ENCODE measurements around the gene NRTN. TPM values are rescaled to one million over a fixed set of nuclear protein-coding genes. Genes with fewer than 3 reads are reported as not detected.

NRTN gene
- total RNA-seq, 1 donor from 2014 or later, result 0.23 TPM

- no peak overlapping the region for H3K27ac Mint-ChIP-seq
- H3K36me3 Mint-ChIP-seq (ENCODE audit: low read depth), result no peaks in the 10 kb centered on the region
- H3K4me3 Mint-ChIP-seq, result no peak overlapping the region
- intact Hi-C loops (cut with micrococcal nuclease), result no loop called here
- no peak for DNase-seq (ENCODE audit: low spot score)
- H3K9me3 Mint-ChIP-seq, result no peaks in the 10 kb centered on the region
- peaks cover 12% of the 10 kb centered on the region for H3K27me3 Mint-ChIP-seq (ENCODE audit: insufficient read depth)
- H3K4me1 Mint-ChIP-seq (ENCODE audit: low read depth), result peaks cover 2% of the 10 kb centered on the region
These were observed 6.6 kb upstream of the NRTN start for GRCh38 chr19:5798244-5798643.

GRCh38 chr19:5799247-5800241, 5.3 kb upstream of the NRTN start:
- no peaks in the 10 kb centered on the region for H3K9me3 Mint-ChIP-seq
- peaks cover 12% of the 10 kb centered on the region for H3K4me1 Mint-ChIP-seq (ENCODE audit: low read depth)
- intact Hi-C loops (cut with micrococcal nuclease), result loop anchor here (10.0 kb wide), 1 partner anchor 165 kb away; no protein-coding TSS in a partner anchor
- H3K27me3 Mint-ChIP-seq (ENCODE audit: insufficient read depth), result peaks cover 20% of the 10 kb centered on the region
- H3K4me3 Mint-ChIP-seq, result no peak overlapping the region
- DNase-seq (ENCODE audit: low spot score), result no peak
- no peaks in the 10 kb centered on the region for H3K36me3 Mint-ChIP-seq (ENCODE audit: low read depth)
- H3K27ac Mint-ChIP-seq, result no peak overlapping the region

- intact Hi-C loops (cut with micrococcal nuclease), result loop anchor here (10.0 kb wide), 1 partner anchor 164 kb away; no protein-coding TSS in a partner anchor
These were observed 4.3 kb upstream of the NRTN start for GRCh38 chr19:5800361-5801270.

GRCh38 chr19:5801796-5802619, 2.9 kb upstream of the NRTN start:
- Mint-ChIP-seq H3K27me3 (ENCODE audit: insufficient read depth) (peaks cover 34% of the 10 kb centered on the region), H3K9me3 (no peaks in the 10 kb centered on the region), H3K4me3 (no peak overlapping the region), H3K27ac (no peak overlapping the region), H3K4me1 (ENCODE audit: low read depth) (peaks cover 13% of the 10 kb centered on the region), H3K36me3 (ENCODE audit: low read depth) (no peaks in the 10 kb centered on the region)
- DNase-seq (ENCODE audit: low spot score), result no peak
- intact Hi-C loops (cut with micrococcal nuclease), result loop anchor here (10.0 kb wide), 1 partner anchor 163 kb away; no protein-coding TSS in a partner anchor

More at GRCh38 chr19:5800361-5801270, 4.3 kb upstream of the NRTN start:
- no peak for DNase-seq (ENCODE audit: low spot score)
- no peak overlapping the region for H3K4me3 Mint-ChIP-seq
- peaks cover 13% of the 10 kb centered on the region for H3K4me1 Mint-ChIP-seq (ENCODE audit: low read depth)
- no peaks in the 10 kb centered on the region for H3K36me3 Mint-ChIP-seq (ENCODE audit: low read depth)
- no peak overlapping the region for H3K27ac Mint-ChIP-seq
- H3K9me3 Mint-ChIP-seq, result no peaks in the 10 kb centered on the region
- H3K27me3 Mint-ChIP-seq (ENCODE audit: insufficient read depth), result peaks cover 24% of the 10 kb centered on the region

- DNase-seq (ENCODE audit: low spot score), result no peak
- no peaks in the 10 kb centered on the region for H3K9me3 Mint-ChIP-seq
- peaks cover 13% of the 10 kb centered on the region for H3K4me1 Mint-ChIP-seq (ENCODE audit: low read depth)
- peak overlapping the region; percentile 12 for H3K27ac Mint-ChIP-seq
- H3K27me3 Mint-ChIP-seq (ENCODE audit: insufficient read depth), result peaks cover 39% of the 10 kb centered on the region
- intact Hi-C loops (cut with micrococcal nuclease), result loop anchor here (10.0 kb wide), 1 partner anchor 161 kb away; no protein-coding TSS in a partner anchor
- H3K4me3 Mint-ChIP-seq, result peak overlapping the region; percentile 80
- H3K36me3 Mint-ChIP-seq (ENCODE audit: low read depth), result no peaks in the 10 kb centered on the region
These were observed 1.5 kb upstream of the NRTN start for GRCh38 chr19:5803441-5803751.

GRCh38 chr19:5803752-5804515, 933 bp upstream of the NRTN start:
- intact Hi-C loops (cut with micrococcal nuclease), result loop anchor here (1.0 to 10.0 kb wide), 5 partner anchors 14 to 218 kb away; partner anchors contain the start of gene VMAC
- H3K36me3 Mint-ChIP-seq (ENCODE audit: low read depth), result no peaks in the 10 kb centered on the region
- H3K27me3 Mint-ChIP-seq (ENCODE audit: insufficient read depth), result peaks cover 35% of the 10 kb centered on the region
- H3K9me3 Mint-ChIP-seq, result no peaks in the 10 kb centered on the region
- peaks cover 13% of the 10 kb centered on the region for H3K4me1 Mint-ChIP-seq (ENCODE audit: low read depth)
- peak; percentile 92 for DNase-seq (ENCODE audit: low spot score)
- peak overlapping the region; percentile 80 for H3K4me3 Mint-ChIP-seq
- H3K27ac Mint-ChIP-seq, result peak overlapping the region; percentile 63

GRCh38 chr19:5805462-5806132, 730 bp downstream of the NRTN start:
- peak; percentile 29 for DNase-seq (ENCODE audit: low spot score)
- Mint-ChIP-seq H3K9me3 (no peaks in the 10 kb centered on the region), H3K27ac (peak overlapping the region; percentile 23), H3K4me1 (ENCODE audit: low read depth) (peaks cover 13% of the 10 kb centered on the region), H3K4me3 (peak overlapping the region; percentile 30), H3K27me3 (ENCODE audit: insufficient read depth) (peaks cover 32% of the 10 kb centered on the region), H3K36me3 (ENCODE audit: low read depth) (no peaks in the 10 kb centered on the region)
- intact Hi-C loops (cut with micrococcal nuclease), result loop anchor here (10.0 kb wide), 1 partner anchor 159 kb away; no protein-coding TSS in a partner anchor

- peaks cover 13% of the 10 kb centered on the region for H3K4me1 Mint-ChIP-seq (ENCODE audit: low read depth)
- no peaks in the 10 kb centered on the region for H3K36me3 Mint-ChIP-seq (ENCODE audit: low read depth)
- intact Hi-C loops (cut with micrococcal nuclease), result loop anchor here (10.0 kb wide), 1 partner anchor 159 kb away; no protein-coding TSS in a partner anchor
- no peak overlapping the region for H3K27ac Mint-ChIP-seq
- H3K27me3 Mint-ChIP-seq (ENCODE audit: insufficient read depth), result peaks cover 32% of the 10 kb centered on the region
- no peak overlapping the region for H3K4me3 Mint-ChIP-seq
- DNase-seq (ENCODE audit: low spot score), result no peak
- no peaks in the 10 kb centered on the region for H3K9me3 Mint-ChIP-seq
These were observed 1.2 kb downstream of the NRTN start for GRCh38 chr19:5806133-5806489.

- Mint-ChIP-seq H3K9me3 (no peaks in the 10 kb centered on the region), H3K4me1 (ENCODE audit: low read depth) (peaks cover 13% of the 10 kb centered on the region), H3K36me3 (ENCODE audit: low read depth) (no peaks in the 10 kb centered on the region), H3K4me3 (peak overlapping the region; percentile 4), H3K27ac (no peak overlapping the region), H3K27me3 (ENCODE audit: insufficient read depth) (peaks cover 30% of the 10 kb centered on the region)
- intact Hi-C loops (cut with micrococcal nuclease), result loop anchor here (10.0 kb wide), 1 partner anchor 158 kb away; no protein-coding TSS in a partner anchor
- no peak for DNase-seq (ENCODE audit: low spot score)
These were observed 2.0 kb downstream of the NRTN start for GRCh38 chr19:5806905-5807304.

- Mint-ChIP-seq H3K4me3 (no peak overlapping the region), H3K4me1 (ENCODE audit: low read depth) (peaks cover 11% of the 10 kb centered on the region)
- intact Hi-C loops (cut with micrococcal nuclease), result loop anchor here (10.0 kb wide), 1 partner anchor 157 kb away; no protein-coding TSS in a partner anchor
These were observed 3.4 kb downstream of the NRTN start for GRCh38 chr19:5808120-5808816.

More at GRCh38 chr19:5808120-5808816, 3.4 kb downstream of the NRTN start:
- no peaks in the 10 kb centered on the region for H3K9me3 Mint-ChIP-seq
- no peaks in the 10 kb centered on the region for H3K36me3 Mint-ChIP-seq (ENCODE audit: low read depth)
- H3K27ac Mint-ChIP-seq, result no peak overlapping the region
- no peak for DNase-seq (ENCODE audit: low spot score)
- H3K27me3 Mint-ChIP-seq (ENCODE audit: insufficient read depth), result peaks cover 28% of the 10 kb centered on the region

Measured in activated T-helper 1 cell treated with anti-CD3 and anti-CD28 coated beads, Interleukin-12 subunit alpha, Interleukin-12 subunit beta, Interleukin-2, Interleukin-4 antibody, amounts not matched to agents 30 ng/mL and 10 ng/mL and 1 ng/mL, durations not matched to agents 14 hours and 24 hours and 36 hours (primary cell).